ENCODE measurements around the gene ZNF566.

The ZNF566 gene

DNA sequence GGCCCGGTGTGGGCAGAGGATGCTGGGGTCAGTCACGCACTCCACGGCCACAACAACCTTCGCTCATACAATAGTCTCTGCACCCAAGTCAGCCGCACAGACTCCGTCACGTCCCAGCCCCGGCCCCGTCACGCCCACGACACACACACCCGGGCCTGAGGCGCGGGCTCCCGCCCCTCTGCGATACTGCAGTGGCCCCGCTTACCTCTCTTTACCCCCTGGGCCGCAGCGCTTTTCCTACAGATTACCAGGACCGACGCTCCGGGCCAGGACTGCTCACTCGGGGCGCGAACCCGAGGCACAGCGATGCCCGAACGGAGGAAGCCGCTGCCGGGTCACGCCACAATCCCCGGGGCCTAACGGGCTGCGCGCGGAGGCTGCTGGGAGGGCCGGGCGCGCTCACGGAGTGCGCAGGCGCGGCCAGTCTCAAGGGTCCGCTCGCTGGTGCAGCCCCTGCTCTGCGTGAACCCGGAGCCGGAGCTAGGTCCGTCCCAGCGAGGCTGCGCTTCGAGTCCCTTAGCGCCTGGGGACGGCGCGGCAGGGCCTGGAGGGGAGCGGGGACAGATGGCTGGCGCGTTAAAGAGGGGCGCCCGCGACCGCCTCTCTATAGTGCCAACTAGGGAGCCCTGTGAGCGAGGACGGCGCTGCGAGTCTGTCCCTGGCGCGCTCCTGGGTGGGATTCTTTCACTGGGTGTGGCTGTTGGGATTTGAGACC, 70.9 kb downstream of the ZNF566 start, which contains the start of gene ZFP82 (continued):
- no peak; the same call in none of the 2 replicates for TF ChIP-seq WT1 (tag by site-specific recombination; IDR thresholded peaks at IDR 0.05)
- TF ChIP-seq ZIC2 (tag by site-specific recombination; IDR thresholded peaks at IDR 0.05) = peak; percentile 78
- no peak; the same call in 1 of the 2 replicates for TF ChIP-seq YY1 (tag by site-specific recombination; IDR thresholded peaks at IDR 0.05)
- no peak for TF ChIP-seq ZNF701 (tag by site-specific recombination; IDR thresholded peaks at IDR 0.05)
- TF ChIP-seq ZNF792 (tag by site-specific recombination; IDR thresholded peaks at IDR 0.05) = peak; percentile 57; the same call in 1 of the 2 replicates
- no peak; the same call in 1 of the 2 replicates for TF ChIP-seq ZNF423 (tag by site-specific recombination; IDR thresholded peaks at IDR 0.05)
- no peak for TF ChIP-seq ZNF202 (tag by site-specific recombination; IDR thresholded peaks at IDR 0.05; ENCODE audit: borderline replicate concordance)
- TF ChIP-seq ZNF555 (tag by site-specific recombination; conservative IDR thresholded peaks at IDR 0.05) = no peak
- TF ChIP-seq ZBTB7A (tag by site-specific recombination; IDR thresholded peaks at IDR 0.05; ENCODE audit: low read depth) = peak; percentile 98
- TF ChIP-seq, protein P1, sequence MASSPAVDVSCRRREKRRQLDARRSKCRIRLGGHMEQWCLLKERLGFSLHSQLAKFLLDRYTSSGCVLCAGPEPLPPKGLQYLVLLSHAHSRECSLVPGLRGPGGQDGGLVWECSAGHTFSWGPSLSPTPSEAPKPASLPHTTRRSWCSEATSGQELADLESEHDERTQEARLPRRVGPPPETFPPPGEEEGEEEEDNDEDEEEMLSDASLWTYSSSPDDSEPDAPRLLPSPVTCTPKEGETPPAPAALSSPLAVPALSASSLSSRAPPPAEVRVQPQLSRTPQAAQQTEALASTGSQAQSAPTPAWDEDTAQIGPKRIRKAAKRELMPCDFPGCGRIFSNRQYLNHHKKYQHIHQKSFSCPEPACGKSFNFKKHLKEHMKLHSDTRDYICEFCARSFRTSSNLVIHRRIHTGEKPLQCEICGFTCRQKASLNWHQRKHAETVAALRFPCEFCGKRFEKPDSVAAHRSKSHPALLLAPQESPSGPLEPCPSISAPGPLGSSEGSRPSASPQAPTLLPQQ (tag by site-specific recombination; IDR thresholded peaks at IDR 0.05) = peak; percentile 86
- TF ChIP-seq GLI2 (tag by site-specific recombination; IDR thresholded peaks at IDR 0.05; ENCODE audit: borderline replicate concordance, low read depth) = no peak
- TF ChIP-seq ZNF544 (tag by site-specific recombination; IDR thresholded peaks at IDR 0.05) = no peak
- peak; percentile 57; the same call in 1 of the 2 replicates for TF ChIP-seq YY2 (tag by site-specific recombination; IDR thresholded peaks at IDR 0.05)
- TF ChIP-seq SP7 (tag by site-specific recombination; IDR thresholded peaks at IDR 0.05) = peak; percentile 82
- TF ChIP-seq ZNF514 (tag by site-specific recombination; IDR thresholded peaks at IDR 0.05) = no peak
- TF ChIP-seq ZNF571 (tag by site-specific recombination; IDR thresholded peaks at IDR 0.05) = no peak
- TF ChIP-seq, protein P2, sequence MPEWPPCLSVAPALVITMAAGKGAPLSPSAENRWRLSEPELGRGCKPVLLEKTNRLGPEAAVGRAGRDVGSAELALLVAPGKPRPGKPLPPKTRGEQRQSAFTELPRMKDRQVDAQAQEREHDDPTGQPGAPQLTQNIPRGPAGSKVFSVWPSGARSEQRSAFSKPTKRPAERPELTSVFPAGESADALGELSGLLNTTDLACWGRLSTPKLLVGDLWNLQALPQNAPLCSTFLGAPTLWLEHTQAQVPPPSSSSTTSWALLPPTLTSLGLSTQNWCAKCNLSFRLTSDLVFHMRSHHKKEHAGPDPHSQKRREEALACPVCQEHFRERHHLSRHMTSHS (tag by site-specific recombination; IDR thresholded peaks at IDR 0.05) = no peak
- TF ChIP-seq ZBTB48 (tag by site-specific recombination; IDR thresholded peaks at IDR 0.05) = peak; percentile 100
- TF ChIP-seq TCF7L2 (IDR thresholded peaks at IDR 0.05; ENCODE audit: borderline replicate concordance, low read depth, low read length) = no peak
- no peak for TF ChIP-seq ZNF302 (tag by site-specific recombination; IDR thresholded peaks at IDR 0.05; ENCODE audit: low read depth)
- peak; percentile 99 for TF ChIP-seq ZXDB (tag by site-specific recombination; IDR thresholded peaks at IDR 0.05)
- peak; percentile 79 for TF ChIP-seq ZNF629 (tag by site-specific recombination; IDR thresholded peaks at IDR 0.05)
- TF ChIP-seq ZNF146 (tag by site-specific recombination; IDR thresholded peaks at IDR 0.05) = peak; percentile 3; the same call in 1 of the 2 replicates
- TF ChIP-seq ZSCAN30 (tag by site-specific recombination; IDR thresholded peaks at IDR 0.05) = peak; percentile 75
- TF ChIP-seq ZNF391 (tag by site-specific recombination; IDR thresholded peaks at IDR 0.05; ENCODE audit: borderline replicate concordance, low read depth) = peak; percentile 51; the same call in 1 of the 2 replicates
- no peak for TF ChIP-seq ZNF184 (tag by site-specific recombination; IDR thresholded peaks at IDR 0.05)
- TF ChIP-seq ZNF433 (tag by site-specific recombination; IDR thresholded peaks at IDR 0.05; ENCODE audit: low read depth) = no peak
- no peak for TF ChIP-seq ZNF221 (tag by site-specific recombination; IDR thresholded peaks at IDR 0.05; ENCODE audit: borderline replicate concordance)
- TF ChIP-seq, protein P3, sequence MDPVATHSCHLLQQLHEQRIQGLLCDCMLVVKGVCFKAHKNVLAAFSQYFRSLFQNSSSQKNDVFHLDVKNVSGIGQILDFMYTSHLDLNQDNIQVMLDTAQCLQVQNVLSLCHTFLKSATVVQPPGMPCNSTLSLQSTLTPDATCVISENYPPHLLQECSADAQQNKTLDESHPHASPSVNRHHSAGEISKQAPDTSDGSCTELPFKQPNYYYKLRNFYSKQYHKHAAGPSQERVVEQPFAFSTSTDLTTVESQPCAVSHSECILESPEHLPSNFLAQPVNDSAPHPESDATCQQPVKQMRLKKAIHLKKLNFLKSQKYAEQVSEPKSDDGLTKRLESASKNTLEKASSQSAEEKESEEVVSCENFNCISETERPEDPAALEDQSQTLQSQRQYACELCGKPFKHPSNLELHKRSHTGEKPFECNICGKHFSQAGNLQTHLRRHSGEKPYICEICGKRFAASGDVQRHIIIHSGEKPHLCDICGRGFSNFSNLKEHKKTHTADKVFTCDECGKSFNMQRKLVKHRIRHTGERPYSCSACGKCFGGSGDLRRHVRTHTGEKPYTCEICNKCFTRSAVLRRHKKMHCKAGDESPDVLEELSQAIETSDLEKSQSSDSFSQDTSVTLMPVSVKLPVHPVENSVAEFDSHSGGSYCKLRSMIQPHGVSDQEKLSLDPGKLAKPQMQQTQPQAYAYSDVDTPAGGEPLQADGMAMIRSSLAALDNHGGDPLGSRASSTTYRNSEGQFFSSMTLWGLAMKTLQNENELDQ (tag by site-specific recombination; IDR thresholded peaks at IDR 0.05; ENCODE audit: low read depth) = no peak
- TF ChIP-seq SP3 (tag by site-specific recombination; IDR thresholded peaks at IDR 0.05) = peak; percentile 82
- TF ChIP-seq ZNF670 (tag by site-specific recombination; IDR thresholded peaks at IDR 0.05; ENCODE audit: low read depth) = no peak
- TF ChIP-seq ZNF48 (tag by site-specific recombination; IDR thresholded peaks at IDR 0.05) = no peak
- TF ChIP-seq PRDM1 (tag by site-specific recombination; IDR thresholded peaks at IDR 0.05) = no peak
- TF ChIP-seq ZNF785 (tag by site-specific recombination; IDR thresholded peaks at IDR 0.05) = no peak
- TF ChIP-seq ZNF664 (tag by site-specific recombination; IDR thresholded peaks at IDR 0.05) = no peak
- no peak for TF ChIP-seq ZNF140 (tag by site-specific recombination; IDR thresholded peaks at IDR 0.05)
- TF ChIP-seq, protein P4, sequence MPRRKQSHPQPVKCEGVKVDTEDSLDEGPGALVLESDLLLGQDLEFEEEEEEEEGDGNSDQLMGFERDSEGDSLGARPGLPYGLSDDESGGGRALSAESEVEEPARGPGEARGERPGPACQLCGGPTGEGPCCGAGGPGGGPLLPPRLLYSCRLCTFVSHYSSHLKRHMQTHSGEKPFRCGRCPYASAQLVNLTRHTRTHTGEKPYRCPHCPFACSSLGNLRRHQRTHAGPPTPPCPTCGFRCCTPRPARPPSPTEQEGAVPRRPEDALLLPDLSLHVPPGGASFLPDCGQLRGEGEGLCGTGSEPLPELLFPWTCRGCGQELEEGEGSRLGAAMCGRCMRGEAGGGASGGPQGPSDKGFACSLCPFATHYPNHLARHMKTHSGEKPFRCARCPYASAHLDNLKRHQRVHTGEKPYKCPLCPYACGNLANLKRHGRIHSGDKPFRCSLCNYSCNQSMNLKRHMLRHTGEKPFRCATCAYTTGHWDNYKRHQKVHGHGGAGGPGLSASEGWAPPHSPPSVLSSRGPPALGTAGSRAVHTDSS (tag by site-specific recombination; IDR thresholded peaks at IDR 0.05) = no peak
